Parietal lobe (tissue), 1 donor: ENCODE measurements around the gene OS9. TPM values are rescaled to one million over a fixed set of nuclear protein-coding genes. Genes with fewer than 3 reads are reported as not detected.

Experiments
- total RNA-seq: library from RNA; depleted of rRNA; stranded (reverse); fragments of >200 nt; gene quantifications from one replicate; pipeline ENCODE4 v1.2.3, GENCODE V29; 2014

OS9 gene
- 115 TPM for total RNA-seq

DNA sequence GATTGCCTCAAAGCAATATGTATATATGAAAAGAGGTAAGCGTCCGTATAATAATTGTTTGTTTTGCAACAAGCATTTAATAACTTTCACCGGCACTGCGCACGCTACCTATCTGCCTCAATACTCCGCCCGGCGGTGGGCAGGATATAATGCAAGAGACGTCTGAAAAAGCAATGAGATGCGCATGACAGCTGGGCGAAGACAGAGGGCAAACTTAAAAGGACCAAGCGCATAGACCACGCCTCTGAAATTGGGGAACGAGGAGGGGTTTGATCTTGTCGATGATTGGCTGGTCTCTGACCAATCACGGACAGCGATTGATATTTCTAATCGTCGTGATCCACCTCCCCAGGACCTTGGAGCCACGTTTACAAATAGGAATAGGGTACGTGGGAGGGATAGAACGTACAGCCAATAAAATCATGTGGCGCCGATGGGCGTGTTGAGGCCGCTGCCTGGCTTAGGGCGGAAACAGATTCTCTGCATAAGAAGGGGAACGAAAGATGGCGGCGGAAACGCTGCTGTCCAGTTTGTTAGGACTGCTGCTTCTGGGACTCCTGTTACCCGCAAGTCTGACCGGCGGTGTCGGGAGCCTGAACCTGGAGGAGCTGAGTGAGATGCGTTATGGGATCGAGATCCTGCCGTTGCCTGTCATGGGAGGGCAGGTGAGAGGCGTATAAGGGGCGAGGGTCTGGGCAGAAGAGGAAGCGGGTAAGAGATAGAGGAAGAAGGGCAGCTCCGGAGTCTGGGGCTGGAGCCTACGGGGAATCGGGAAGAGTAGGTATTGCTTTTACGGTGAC, at the start of gene OS9:
Gene OS9, plus strand, starts transcription at position 474 of the 800 bp plus-strand sequence. Its CDS starts 30 bp downstream, at position 504.

DNA sequence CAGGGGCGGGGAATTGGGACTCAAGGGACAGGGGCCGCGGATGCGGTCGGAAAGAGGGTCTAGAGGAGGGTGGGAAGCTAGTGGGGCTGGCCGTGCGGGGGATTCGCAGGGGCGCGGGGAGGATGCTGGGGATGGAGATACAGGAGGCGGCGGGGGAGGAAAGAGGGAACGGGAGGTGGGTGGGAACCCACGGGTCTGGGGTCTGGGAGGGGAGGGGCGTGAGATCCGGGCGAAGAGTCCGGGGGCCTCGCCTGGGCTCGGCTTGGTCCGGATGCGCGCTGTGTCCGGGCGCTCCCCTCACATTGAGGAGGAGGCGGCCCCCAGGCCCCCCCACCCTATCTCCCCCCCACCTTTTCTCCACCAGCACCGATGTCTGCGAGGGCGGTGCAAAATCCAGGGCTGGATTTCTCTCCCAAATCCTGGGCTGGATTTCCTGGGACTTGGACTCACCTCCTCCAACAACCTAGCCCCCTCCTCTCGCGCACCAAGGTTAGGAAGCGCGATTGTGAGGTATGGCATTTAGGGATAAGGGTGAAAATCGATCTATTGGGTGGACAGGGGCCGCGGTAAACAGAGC, 44.8 kb downstream of the OS9 start, which contains the start of gene AGAP2:
Gene AGAP2, minus strand, starts transcription at position 82 of the 577 bp plus-strand sequence. CDS start 496 bp downstream, outside the sequence.

DNA sequence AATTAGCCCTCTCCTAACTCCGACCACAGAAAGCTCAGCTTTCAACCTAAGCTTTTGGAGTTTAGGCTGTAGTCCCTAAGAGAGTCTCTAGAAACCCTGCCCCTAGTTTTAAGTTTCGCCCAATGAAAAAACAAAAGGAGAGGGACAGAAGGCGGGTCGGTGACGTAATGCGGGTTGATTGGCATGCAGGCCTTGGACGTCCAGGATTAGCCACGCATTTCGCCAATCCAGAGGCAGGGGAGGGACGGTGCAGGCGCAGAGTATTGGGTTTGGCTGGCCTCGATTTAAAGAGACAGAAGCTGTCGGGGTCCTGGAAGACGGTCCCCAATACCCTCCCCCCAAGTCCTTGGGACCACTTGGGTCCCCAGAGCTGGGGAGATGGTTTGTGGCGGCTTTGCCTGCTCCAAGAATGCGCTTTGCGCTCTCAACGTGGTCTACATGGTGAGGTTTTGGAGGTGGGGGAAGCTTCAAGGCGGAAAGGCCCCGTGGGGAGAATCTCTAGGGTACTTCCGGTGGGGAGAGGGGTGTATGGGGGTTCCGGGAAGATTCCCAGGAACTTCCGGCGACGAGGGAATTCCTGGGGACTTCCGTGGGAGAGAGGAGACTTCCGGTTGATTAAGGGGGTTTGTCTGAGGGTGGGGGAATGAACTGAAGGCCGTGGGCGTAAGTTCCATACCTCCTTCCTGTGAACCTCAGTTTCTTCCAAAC, 51.0 kb downstream of the OS9 start, which contains the start of gene TSPAN31:
Gene TSPAN31, plus strand, starts transcription at position 263 of the 708 bp plus-strand sequence. Its CDS starts 116 bp downstream, at position 379.

DNA sequence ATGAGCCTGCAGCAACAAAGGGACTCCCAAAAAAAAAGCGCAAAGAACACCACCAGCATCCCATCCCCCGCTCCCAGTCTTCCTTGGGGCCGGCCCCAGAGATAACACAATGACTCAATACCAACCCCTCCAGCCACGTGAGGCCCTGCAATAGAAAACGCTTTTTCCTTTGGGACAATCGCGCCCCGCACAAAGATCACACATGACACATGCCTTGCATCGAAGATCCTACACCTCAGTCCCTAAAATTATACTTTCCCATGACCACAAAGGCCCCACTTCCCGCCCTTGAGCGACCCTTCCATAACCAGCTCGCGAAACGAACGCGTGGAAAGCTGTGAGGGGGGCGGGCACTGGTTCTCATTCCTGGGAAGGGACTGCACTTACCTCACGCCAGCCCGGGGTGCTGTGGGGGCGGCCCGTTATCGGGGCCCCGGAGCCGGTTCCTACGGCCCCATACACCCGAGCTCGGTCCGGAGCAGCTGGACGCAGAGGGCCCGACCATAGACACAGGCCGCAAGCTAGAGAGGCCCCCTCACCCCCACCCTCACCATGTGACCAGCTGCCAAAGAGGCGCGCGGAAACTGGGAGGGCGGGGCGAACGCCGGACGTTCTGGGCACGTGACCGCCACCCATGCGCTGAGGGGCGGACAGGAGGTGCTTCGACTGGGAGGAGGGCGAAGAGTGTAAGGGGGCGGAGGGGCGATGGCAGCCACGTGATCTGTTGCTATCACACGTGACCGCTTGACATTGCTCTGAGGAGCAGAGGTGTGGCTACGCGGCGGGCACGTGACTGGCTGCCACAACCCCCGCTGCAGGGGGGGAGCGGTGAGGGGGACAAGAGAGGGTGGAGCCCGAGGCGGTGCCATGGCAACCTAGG, 58.1 kb downstream of the OS9 start, which contains the start of gene CDK4:
Gene CDK4, minus strand, starts transcription at position 523 of the 880 bp plus-strand sequence. CDS start 593 bp downstream, outside the sequence.

GRCh38 chr12:57754411-57755193, 60.7 kb downstream of the OS9 start, which contains the start of gene MARCHF9:
Gene MARCHF9 (plus strand): TSS chr12:57755103. CDS start chr12:57755529, 426 bp downstream.

GRCh38 chr12:57766464-57767304, 72.8 kb downstream of the OS9 start, which contains the start of gene CYP27B1:
Gene CYP27B1 (minus strand): TSS chr12:57767078. CDS start chr12:57767041, 37 bp downstream.

Other genes starting within 250 kb of the OS9 start
- not detected for gene INHBE, start 238.8 kb upstream of the OS9 start, total RNA-seq
- gene GLI1, start 234.3 kb upstream of the OS9 start, total RNA-seq = 0.63 TPM
- 0.94 TPM for gene ARHGAP9, start 214.3 kb upstream of the OS9 start, total RNA-seq
- 122 TPM for gene MARS1, start 206.1 kb upstream of the OS9 start, total RNA-seq
- 3.8 TPM for gene DDIT3, start 173.6 kb upstream of the OS9 start, total RNA-seq
- 6.3 TPM for gene MBD6, start 171.3 kb upstream of the OS9 start, total RNA-seq
- gene DCTN2, start 146.9 kb upstream of the OS9 start, total RNA-seq = 153 TPM
- gene KIF5A, start 144.1 kb upstream of the OS9 start, total RNA-seq = 97.0 TPM
- 13.8 TPM for gene PIP4K2C, start 102.9 kb upstream of the OS9 start, total RNA-seq
- 81.7 TPM for gene DTX3, start 89.3 kb upstream of the OS9 start, total RNA-seq
- gene ARHGEF25, start 82.7 kb upstream of the OS9 start, total RNA-seq = 40.7 TPM
- gene B4GALNT1, start 60.9 kb upstream of the OS9 start, total RNA-seq = 103 TPM
- 40.7 TPM for gene AGAP2, start 44.6 kb downstream of the OS9 start, total RNA-seq
- 25.7 TPM for gene TSPAN31, start 50.9 kb downstream of the OS9 start, total RNA-seq
- 55.4 TPM for gene CDK4, start 58.2 kb downstream of the OS9 start, total RNA-seq
- 18.8 TPM for gene MARCHF9, start 61.0 kb downstream of the OS9 start, total RNA-seq
- 0.94 TPM for gene CYP27B1, start 72.9 kb downstream of the OS9 start, total RNA-seq
- 2.8 TPM for gene METTL1, start 78.0 kb downstream of the OS9 start, total RNA-seq
- 2.5 TPM for gene EEF1AKMT3, start 78.5 kb downstream of the OS9 start, total RNA-seq
- gene TSFM, start 88.7 kb downstream of the OS9 start, total RNA-seq = 24.1 TPM
- gene AVIL, start 124.6 kb downstream of the OS9 start, total RNA-seq = 4.4 TPM
- 45.1 TPM for gene CTDSP2, start 152.6 kb downstream of the OS9 start, total RNA-seq
- 7.5 TPM for gene ATP23, start 247.4 kb downstream of the OS9 start, total RNA-seq